ACHN (cell line): ENCODE measurements around the gene VAV2.

Source experiments
- DNase-seq: peaks from one replicate; pipeline ENCODE4 v3.0.0-alpha.2; 2015
- in situ Hi-C: cut with HindIII; loops from 2 replicates; pipeline ENCODE4 v1.10.0; 2017; ENCODE audit warnings: low sequenced_read_pairs, low pct_ligation_motif_present, low pct_unique_long_range_greater_than_20kb

The VAV2 gene

GRCh38 chr9:133812941-133813748, 179.0 kb downstream of the VAV2 start:
- in situ Hi-C loops = no loop called here
- DNase-seq = no peak

DNA sequence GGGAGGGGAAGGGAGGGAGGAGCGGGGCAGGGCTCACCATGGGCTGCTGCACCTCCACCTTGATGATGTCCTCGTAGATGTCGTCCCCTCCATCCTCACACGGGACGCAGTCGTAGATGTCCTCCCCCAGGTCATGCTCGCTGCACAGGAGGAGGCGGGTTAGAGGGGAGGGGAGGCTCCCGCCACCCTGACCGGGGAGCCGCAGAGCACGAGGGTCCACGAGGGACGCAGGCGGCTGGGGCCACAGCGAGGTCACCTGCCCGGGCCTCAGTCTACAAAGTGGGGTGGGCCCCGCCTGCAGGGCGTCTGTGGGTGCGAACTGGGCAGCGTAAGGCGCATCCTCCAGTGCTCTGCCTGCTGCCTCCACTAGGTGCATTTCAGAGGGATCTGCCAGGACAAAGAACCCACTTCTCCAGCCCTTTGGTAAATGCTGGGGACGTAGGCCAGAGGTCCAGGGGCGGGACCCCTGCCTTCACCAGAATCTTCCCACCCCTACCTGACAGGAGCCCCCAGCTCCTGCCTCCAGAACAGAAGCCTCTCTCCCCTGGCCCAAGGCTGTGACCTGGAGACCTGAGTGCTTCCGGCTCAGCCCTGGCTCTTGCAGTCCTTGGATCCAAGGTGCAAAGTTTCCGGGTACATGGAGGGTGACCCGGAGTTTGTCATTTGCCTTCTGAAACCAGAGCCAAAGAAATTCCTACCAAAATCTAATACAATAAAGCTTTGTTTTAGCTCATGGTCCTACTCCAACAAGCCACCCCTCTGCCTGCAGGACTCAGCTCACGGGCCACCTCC, 179.9 kb downstream of the VAV2 start:
- in situ Hi-C loops = no loop called here
- no peak for DNase-seq

DNA sequence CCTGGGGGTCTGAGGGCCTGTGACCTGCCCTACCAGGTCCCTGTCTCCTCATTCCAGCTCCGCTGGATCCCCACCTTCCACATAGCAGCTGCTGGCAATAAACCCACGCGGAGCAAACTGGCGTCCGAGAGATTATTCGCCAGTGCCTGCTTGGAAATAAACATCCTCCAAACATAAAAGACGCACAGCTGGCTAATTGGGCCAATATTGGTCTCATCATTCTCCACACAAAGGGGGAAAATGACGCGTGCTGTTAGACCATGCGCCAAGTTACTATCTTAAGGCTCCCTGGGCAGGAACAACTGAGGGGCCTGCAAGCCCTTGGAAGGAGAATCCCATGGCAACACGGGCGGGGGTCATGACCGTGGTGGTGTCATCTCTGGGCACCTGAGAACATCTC, 180.7 kb downstream of the VAV2 start:
- no peak for DNase-seq
- in situ Hi-C loops = no loop called here

GRCh38 chr9:133810556-133811195, 181.4 kb downstream of the VAV2 start:
- in situ Hi-C loops = no loop called here
- no peak for DNase-seq

- in situ Hi-C loops = no loop called here
- DNase-seq = no peak
These were observed 182.8 kb downstream of the VAV2 start for GRCh38 chr9:133809335-133809734.

DNA sequence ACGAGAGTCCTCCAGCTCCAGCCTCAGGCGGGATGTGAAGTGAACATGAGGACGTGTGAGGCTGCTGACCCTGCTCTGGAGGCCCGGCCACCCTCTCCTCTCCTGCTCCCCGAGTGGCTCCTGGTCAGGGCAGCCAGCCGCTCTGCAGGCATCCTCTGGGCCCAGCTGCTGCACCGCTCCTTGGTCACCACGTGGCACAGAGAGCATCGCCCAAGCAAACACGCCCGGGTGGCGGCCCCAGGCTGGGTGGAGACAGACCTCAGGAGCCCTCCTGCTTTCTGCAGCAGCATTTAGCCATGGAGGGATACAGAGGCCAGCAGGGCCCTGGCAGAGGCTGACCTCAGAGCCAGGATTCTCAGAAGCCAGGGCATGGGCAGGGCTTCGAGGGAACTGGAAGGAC, 184.3 kb downstream of the VAV2 start:
- no peak for DNase-seq
- in situ Hi-C loops = no loop called here

- no peak for DNase-seq
These were observed 185.1 kb downstream of the VAV2 start for GRCh38 chr9:133807037-133807436.

DNA sequence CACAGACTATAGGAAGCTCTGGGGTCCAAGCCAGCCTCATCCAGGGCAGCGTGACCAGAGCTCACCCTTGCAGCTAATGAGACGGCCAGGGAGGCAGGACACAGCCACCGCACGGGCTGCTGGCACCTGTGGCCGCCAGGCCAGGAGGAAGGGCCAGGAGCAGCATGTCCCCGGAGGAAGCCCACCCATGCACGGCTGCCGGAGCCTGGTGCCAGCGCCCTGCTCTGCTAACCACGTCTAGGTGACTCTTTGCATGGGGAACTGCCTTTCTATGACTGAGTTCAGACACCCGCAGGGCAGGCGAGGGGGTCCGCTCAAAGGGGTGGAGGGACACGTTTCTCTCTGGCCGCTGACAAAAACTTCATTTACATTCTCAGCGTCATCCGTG, 185.5 kb downstream of the VAV2 start:
- in situ Hi-C loops = no loop called here
- no peak for DNase-seq

More at GRCh38 chr9:133807037-133807436, 185.1 kb downstream of the VAV2 start:
- in situ Hi-C loops = no loop called here

- no peak for DNase-seq
- in situ Hi-C loops = no loop called here
These were observed 186.1 kb downstream of the VAV2 start for GRCh38 chr9:133805876-133806622.

GRCh38 chr9:133804199-133804598, 187.9 kb downstream of the VAV2 start:
- DNase-seq = no peak
- in situ Hi-C loops = no loop called here

- in situ Hi-C loops = no loop called here
- no peak for DNase-seq
These were observed 188.4 kb downstream of the VAV2 start for GRCh38 chr9:133803745-133804144.

GRCh38 chr9:133803028-133803585, 189.0 kb downstream of the VAV2 start:
- DNase-seq = no peak
- in situ Hi-C loops = no loop called here

- in situ Hi-C loops = no loop called here
- no peak for DNase-seq
These were observed 190.4 kb downstream of the VAV2 start for GRCh38 chr9:133801739-133802138.

- in situ Hi-C loops = no loop called here
- no peak for DNase-seq
These were observed 191.9 kb downstream of the VAV2 start for GRCh38 chr9:133800266-133800665.

- in situ Hi-C loops = loop anchor here (25.0 kb wide), 1 partner anchor 188 kb away; the partner anchor contains the start of gene VAV2
- DNase-seq = no peak
These were observed 192.4 kb downstream of the VAV2 start for GRCh38 chr9:133799716-133800115.

DNA sequence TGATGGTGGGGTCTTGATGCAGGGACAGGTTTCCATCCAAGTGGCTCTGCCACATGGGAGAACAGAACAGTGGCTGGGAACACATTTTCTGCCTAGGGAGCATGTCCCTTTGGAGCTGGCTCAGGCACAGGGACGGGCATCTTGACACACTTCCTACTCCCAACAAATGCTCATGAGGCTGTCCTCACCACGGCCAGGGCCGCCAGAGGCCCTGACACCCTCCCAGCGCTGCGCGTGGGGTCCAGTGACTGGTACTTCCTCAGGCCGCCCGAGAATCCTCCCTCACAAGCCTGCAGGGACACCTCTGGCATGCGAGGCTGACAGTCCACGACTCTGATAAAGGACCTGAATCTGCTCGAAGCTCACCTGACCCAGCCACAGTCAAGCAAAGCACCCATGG, 193.0 kb downstream of the VAV2 start:
- in situ Hi-C loops = loop anchor here (25.0 kb wide), 1 partner anchor 188 kb away; the partner anchor contains the start of gene VAV2
- no peak for DNase-seq

GRCh38 chr9:133798160-133798559, 194.0 kb downstream of the VAV2 start:
- in situ Hi-C loops = loop anchor here (25.0 kb wide), 1 partner anchor 189 kb away; the partner anchor contains the start of gene VAV2
- DNase-seq = no peak

DNA sequence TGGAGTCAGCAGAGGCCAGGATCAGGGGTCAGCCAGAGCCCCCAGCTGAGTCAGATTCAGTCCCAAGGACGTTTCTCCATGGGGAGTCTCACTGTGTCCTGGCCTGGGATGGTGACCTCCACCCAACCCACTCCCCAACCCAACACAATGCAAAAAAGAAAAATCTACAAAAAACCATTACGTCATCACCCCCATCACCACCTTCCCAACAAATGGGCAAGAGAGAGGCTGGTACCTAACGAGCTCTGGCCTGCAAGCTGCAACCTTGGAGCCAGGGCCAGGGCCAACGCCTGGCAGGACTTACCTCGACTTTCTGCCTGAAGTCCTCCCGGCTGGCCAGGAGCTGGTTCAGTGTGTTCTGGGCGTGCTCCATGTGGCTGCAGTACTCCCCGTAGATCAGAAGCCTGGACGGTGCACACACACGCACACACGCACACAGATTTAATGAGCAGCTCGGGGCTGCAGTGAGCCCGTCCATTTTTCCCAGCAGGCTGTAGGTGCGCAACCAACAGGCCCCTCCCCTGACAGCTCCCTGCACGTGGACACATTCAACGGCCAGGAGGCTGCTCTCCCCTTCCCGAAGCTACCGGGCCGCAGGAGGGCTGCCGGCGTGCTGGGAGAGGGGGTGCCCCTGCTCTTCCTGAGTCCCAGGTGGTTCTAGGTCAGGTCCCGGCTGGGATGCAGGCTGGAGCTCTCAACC, 194.6 kb downstream of the VAV2 start:
- in situ Hi-C loops = loop anchor here (25.0 kb wide), 1 partner anchor 190 kb away; the partner anchor contains the start of gene VAV2

More for the DNA sequence above, 194.6 kb downstream of the VAV2 start:
- no peak for DNase-seq
